Measurements from ENCODE around the gene NPAS4. TPM values are rescaled to one million over a fixed set of nuclear protein-coding genes. Genes with fewer than 3 reads are reported as not detected.

Gene NPAS4
- total and polyA plus RNA-seq, 3 donors from 2014 or later, result 0.09 to 1.4 (median 0.50) TPM

DNA sequence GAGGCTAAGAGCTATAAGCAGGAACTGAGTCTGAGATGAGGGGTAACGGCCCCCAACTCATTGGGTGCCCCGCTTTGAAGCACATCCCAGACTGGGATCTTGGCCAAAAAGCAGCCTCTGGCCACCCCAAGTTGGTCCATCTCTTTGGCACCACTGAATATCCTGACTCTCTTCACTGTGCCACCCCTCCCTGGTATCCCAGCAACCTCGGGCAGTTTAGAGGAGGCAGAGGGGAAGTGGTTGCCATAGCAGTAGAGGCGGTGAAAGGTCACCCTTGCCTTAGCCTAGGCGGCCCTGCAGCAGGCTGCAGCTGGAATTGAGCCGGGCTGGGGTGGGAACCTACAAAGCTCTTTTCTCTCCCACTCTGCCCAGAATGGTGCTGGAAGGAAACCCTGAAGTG, 46.9 kb downstream of the NPAS4 start:
- H3K4me1 ChIP-seq, result peaks cover 10% of the 10 kb centered on the region
- peak; percentile 28 for DNase-seq
- TF ChIP-seq, protein P1, sequence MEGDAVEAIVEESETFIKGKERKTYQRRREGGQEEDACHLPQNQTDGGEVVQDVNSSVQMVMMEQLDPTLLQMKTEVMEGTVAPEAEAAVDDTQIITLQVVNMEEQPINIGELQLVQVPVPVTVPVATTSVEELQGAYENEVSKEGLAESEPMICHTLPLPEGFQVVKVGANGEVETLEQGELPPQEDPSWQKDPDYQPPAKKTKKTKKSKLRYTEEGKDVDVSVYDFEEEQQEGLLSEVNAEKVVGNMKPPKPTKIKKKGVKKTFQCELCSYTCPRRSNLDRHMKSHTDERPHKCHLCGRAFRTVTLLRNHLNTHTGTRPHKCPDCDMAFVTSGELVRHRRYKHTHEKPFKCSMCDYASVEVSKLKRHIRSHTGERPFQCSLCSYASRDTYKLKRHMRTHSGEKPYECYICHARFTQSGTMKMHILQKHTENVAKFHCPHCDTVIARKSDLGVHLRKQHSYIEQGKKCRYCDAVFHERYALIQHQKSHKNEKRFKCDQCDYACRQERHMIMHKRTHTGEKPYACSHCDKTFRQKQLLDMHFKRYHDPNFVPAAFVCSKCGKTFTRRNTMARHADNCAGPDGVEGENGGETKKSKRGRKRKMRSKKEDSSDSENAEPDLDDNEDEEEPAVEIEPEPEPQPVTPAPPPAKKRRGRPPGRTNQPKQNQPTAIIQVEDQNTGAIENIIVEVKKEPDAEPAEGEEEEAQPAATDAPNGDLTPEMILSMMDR (IDR thresholded peaks at IDR 0.05), result no peak
- H3K4me3 ChIP-seq, result peak overlapping the region; percentile 63 to 75
- no peaks in the 10 kb centered on the region for H3K36me3 ChIP-seq (ENCODE audit: low read depth, missing control alignments)
- no peaks in the 10 kb centered on the region for H3K27me3 ChIP-seq
- intact Hi-C loops (cut with DNase I; ENCODE audit: low total_unique reads), result no loop called here
- H3K27ac ChIP-seq, result no peak overlapping the region
- H3K9me3 ChIP-seq, result no peaks in the 10 kb centered on the region
- WGBS, 2 donors, result 35 to 37% methylated on average over 5 to 6 of the region's 6 CpGs

DNA sequence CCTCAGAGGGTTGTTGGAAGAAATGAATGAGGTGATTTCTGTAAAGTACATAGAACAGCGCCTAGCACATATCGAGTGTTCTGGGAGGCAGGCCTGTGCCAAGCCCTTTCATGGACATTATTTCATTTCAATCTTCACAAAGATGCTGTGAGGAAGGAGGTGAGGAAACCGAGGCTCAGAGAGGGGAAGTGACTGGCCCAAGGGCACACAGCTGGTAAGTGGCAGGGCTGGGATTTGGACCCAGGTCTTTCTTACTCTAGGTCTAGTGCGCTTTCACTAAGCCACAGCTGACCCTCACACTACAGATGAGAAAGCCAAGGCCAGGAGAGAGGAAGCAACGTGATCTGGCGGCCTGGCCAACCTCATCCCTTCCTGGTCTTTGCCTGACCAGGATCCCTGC, 47.9 kb downstream of the NPAS4 start:
- peaks cover 10% of the 10 kb centered on the region for H3K4me1 ChIP-seq
- intact Hi-C loops (cut with DNase I; ENCODE audit: low total_unique reads), result no loop called here
- no peak for TF ChIP-seq POLR2A (IDR thresholded peaks at IDR 0.05)
- TF ChIP-seq, protein P1 (IDR thresholded peaks at IDR 0.05), result no peak
- H3K27ac ChIP-seq, result no peak overlapping the region
- no peaks in the 10 kb centered on the region for H3K27me3 ChIP-seq
- no peak for DNase-seq
- no peak overlapping the region for H3K4me3 ChIP-seq
- no peaks in the 10 kb centered on the region for H3K9me3 ChIP-seq
- no peaks in the 10 kb centered on the region for H3K36me3 ChIP-seq (ENCODE audit: low read depth, missing control alignments)
- 87 to 91% methylated on average over 6 of the region's 6 CpGs for WGBS, 2 donors

DNA sequence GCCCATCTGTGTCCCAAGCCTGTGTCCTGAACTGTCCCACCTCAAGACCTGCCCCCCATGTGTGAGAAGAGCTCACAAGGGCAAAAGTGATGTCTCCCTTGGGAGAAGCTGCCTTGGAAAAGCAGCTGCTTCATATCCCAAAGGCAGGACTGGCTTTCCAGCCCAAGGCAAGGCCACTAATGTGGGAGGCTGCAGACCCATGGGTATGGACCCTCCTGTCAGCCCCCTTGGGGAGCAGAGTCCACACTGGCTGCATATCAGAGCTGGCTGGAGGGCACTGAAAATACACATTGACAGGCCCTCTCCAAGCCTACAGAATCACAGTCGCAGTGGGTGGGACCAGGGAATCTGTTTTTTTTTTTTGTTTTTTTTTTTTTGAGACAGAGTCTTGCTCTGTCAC, 48.6 kb downstream of the NPAS4 start:
- no peaks in the 10 kb centered on the region for H3K27me3 ChIP-seq
- H3K4me1 ChIP-seq, result peaks cover 10% of the 10 kb centered on the region
- no peak overlapping the region for H3K4me3 ChIP-seq
- DNase-seq, result no peak
- intact Hi-C loops (cut with DNase I; ENCODE audit: low total_unique reads), result no loop called here
- TF ChIP-seq, protein P1 (IDR thresholded peaks at IDR 0.05), result no peak
- TF ChIP-seq POLR2A (IDR thresholded peaks at IDR 0.05), result no peak
- H3K36me3 ChIP-seq (ENCODE audit: low read depth, missing control alignments), result no peaks in the 10 kb centered on the region
- WGBS, 2 donors, result 71 to 73% methylated on average over 1 of the region's 1 CpG
- no peaks in the 10 kb centered on the region for H3K9me3 ChIP-seq
- H3K27ac ChIP-seq, result no peak overlapping the region

DNA sequence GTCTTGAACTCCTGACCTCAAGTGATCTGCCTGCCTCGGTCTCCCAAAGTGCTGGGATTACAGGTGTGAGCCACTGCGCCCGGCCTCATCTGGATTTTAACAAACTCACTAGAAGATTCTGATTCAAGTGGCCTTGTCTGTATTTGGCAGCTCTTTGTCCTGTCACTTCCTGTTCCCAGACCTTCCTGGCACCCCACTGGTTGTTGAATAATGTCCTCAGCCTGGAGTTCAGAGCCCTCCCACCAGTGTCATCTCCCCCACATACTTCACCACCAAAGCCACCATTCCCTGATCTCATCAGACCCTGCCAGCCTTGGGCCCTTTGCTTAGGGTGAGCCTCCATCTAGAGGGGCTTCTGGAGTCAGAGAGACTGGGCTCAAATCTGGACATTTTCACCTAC, 49.2 kb downstream of the NPAS4 start:
- Histone ChIP-seq H3K4me1 (peaks cover 10% of the 10 kb centered on the region), H3K27me3 (no peaks in the 10 kb centered on the region), H3K9me3 (no peaks in the 10 kb centered on the region), H3K4me3 (no peak overlapping the region), H3K36me3 (ENCODE audit: low read depth, missing control alignments) (no peaks in the 10 kb centered on the region), H3K27ac (no peak overlapping the region)
- WGBS, 2 donors, result 90 to 98% methylated on average over 3 of the region's 3 CpGs
- DNase-seq, result no peak
- TF ChIP-seq POLR2A (IDR thresholded peaks at IDR 0.05), result no peak
- TF ChIP-seq, protein P1 (IDR thresholded peaks at IDR 0.05), result no peak
- intact Hi-C loops (cut with DNase I; ENCODE audit: low total_unique reads), result no loop called here

DNA sequence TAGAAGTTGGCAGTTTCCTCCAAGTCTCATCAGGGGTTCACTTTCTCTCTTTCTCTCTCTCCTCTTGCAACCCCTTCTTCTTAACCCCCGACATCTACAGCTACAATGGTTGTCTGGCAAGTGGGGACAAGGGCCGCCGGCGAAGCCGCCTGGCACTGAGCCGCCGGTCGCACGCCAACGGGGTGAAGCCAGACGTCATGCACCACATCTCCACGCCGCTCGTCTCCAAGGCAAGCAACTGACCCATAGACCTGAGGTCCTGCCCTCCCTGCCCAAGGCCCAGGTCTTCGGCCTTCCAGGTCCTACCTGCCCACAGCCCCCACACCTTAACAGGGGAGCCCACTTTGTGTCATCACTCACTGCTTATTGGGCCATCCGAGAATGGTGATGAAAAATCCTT, 50.3 kb downstream of the NPAS4 start:
- Histone ChIP-seq H3K9me3 (no peaks in the 10 kb centered on the region), H3K36me3 (ENCODE audit: low read depth, missing control alignments) (no peaks in the 10 kb centered on the region), H3K27ac (no peak overlapping the region), H3K4me1 (peaks cover 10% of the 10 kb centered on the region), H3K27me3 (no peaks in the 10 kb centered on the region), H3K4me3 (no peak overlapping the region)
- no peak for DNase-seq
- intact Hi-C loops (cut with DNase I; ENCODE audit: low total_unique reads), result no loop called here
- TF ChIP-seq, protein P1 (IDR thresholded peaks at IDR 0.05), result no peak
- TF ChIP-seq POLR2A (IDR thresholded peaks at IDR 0.05), result no peak
- WGBS, 2 donors, result 88 to 97% methylated on average over 9 to 16 of the region's 16 CpGs

Measured in testis (tissue), 3 donors.